ENCODE data around the gene KHDC4.

The KHDC4 gene

DNA sequence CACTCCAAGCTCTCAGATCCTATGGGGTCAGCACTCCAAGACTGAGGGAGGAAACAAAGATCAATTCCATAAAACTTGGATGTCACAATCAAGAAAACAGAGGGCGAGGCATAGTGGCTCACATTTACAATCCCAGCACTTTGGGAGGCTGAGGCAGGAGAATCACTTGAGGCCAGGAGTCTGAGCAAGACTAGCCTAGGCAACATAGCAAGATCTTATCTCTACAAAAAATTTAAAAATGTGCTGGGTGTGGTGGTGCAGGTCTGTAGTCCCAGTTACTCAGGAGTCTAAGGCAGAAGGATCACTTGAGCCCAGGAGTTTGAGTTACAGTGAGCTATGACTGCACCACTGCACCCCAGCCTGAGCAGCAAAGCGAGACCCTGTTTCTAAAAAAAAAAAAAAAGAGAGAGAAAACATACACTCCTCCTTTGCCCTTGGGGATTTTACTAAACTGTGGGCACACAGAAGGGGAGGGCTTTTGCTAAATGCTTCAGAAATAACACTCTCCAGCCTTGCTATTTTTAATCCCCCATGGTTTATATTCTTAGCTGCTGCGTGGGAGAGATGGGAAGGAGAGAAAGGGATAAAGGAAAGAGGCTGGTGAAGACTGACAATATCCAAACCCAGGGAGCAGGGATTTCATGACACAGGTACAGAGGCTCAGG, 26.0 kb upstream of the KHDC4 start:
- DNase-seq (ENCODE audit: insufficient read length, low spot score) (no peak), FAIRE-seq (no peak)

DNA sequence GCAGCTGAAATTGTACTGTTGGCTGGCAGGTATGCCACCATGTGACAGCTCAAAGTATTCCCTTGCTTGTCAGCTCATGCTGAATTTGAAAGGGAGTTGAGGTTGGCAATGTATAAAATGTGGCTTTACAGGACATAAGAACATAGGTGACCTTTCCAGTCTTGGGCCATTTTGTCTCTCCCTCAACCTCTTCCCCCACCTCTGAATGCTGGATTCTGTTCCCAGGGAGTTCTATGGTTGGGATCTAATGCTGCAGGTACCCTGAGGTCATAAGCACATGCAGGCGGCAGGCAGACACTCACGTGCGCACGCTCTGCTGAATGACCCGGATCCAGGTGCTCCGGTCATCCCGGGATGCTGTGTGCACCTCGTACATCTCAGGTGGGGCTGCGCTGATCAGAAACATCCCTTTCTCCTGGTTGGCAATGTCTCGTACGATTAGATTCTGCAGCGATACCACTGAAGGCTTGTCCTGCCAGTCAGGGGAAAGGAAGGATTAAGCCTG, 23.2 kb upstream of the KHDC4 start:
- FAIRE-seq, result no peak
- no peak for DNase-seq (ENCODE audit: insufficient read length, low spot score)
- TF ChIP-seq, protein P1, sequence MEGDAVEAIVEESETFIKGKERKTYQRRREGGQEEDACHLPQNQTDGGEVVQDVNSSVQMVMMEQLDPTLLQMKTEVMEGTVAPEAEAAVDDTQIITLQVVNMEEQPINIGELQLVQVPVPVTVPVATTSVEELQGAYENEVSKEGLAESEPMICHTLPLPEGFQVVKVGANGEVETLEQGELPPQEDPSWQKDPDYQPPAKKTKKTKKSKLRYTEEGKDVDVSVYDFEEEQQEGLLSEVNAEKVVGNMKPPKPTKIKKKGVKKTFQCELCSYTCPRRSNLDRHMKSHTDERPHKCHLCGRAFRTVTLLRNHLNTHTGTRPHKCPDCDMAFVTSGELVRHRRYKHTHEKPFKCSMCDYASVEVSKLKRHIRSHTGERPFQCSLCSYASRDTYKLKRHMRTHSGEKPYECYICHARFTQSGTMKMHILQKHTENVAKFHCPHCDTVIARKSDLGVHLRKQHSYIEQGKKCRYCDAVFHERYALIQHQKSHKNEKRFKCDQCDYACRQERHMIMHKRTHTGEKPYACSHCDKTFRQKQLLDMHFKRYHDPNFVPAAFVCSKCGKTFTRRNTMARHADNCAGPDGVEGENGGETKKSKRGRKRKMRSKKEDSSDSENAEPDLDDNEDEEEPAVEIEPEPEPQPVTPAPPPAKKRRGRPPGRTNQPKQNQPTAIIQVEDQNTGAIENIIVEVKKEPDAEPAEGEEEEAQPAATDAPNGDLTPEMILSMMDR (IDR thresholded peaks at IDR 0.05; ENCODE audit: insufficient read depth, missing control alignments), result no peak

More for the DNA sequence above, 26.0 kb upstream of the KHDC4 start:
- TF ChIP-seq, protein P1 (IDR thresholded peaks at IDR 0.05; ENCODE audit: insufficient read depth, missing control alignments), result no peak

DNA sequence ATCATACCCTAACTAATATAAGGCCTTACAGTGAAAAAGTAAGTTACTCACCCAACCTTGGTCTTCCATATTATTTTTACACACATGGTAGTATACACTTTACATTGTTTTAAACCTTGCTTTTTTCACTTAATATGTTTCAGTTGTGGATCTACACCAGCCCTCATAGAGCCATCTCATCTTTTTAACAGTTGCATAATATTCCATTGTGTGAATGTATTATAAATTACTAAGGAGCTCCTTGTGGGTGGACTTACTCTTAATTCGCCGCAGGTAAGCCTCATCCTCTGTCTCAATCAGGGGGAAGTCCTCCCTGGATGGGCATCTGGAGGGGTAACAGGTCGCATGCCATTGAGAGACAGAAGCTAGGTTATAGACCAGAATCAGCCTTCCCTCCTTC, 20.4 kb upstream of the KHDC4 start:
- DNase-seq (ENCODE audit: insufficient read length, low spot score) (no peak), FAIRE-seq (no peak)
- TF ChIP-seq, protein P1 (IDR thresholded peaks at IDR 0.05; ENCODE audit: insufficient read depth, missing control alignments), result no peak

DNA sequence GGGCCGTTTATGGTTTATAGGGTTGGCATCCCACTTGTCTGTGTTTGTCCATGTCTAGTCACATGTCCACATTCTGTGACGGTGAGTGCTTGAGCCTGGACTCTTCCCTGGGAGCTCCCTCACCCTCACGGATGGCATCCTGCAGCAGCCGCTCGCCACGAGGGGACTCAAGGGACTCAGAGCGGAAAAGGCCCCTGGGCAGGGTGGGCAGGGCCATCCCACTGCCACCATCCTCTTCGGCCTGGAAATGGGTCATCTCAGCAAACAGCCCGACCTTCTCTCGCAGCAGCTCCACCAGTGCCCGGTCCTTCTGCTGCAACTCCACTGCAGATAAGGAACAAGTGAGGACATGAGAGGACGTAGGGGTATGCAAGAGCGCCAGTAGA, 18.3 kb upstream of the KHDC4 start:
- DNase-seq (ENCODE audit: insufficient read length, low spot score) (no peak), FAIRE-seq (no peak)
- TF ChIP-seq, protein P1 (IDR thresholded peaks at IDR 0.05; ENCODE audit: insufficient read depth, missing control alignments), result no peak

DNA sequence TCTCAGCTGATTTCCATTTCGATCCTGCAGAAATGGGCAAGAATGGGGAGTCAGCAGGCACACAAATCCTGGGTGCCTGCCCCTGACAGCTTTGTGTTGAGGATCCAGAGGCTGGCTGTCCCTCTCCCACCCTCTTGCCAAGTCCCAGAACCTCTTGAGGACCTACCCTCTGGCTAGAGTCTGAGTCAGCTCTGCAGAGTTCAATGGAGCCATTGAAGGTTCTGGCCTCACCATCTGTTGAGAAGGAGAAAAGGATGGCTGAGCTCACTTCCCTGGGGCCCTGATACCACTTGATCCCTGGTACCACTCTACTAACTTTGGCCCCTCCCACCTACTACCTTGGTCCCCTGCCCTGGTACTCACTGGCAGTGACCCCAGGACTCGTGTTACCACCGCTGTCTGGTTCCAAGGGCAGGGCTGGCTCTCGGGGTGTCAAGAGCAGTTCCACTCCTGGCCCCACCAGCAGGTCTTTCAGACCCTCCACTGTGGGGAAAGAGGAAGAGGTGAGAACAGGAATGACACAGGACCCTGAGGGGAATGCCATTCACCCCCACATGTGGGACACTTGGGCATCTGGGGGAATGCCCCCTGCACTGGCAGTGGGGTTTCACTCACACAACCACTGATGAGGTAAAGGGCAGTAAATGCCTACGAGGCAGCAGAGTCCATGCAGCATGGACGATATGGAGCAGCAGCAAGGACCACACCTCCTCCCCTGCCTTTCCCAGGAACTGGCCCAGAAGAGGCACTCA, 17.7 kb upstream of the KHDC4 start:
- FAIRE-seq (no peak), DNase-seq (ENCODE audit: insufficient read length, low spot score) (no peak)
- TF ChIP-seq, protein P1 (IDR thresholded peaks at IDR 0.05; ENCODE audit: insufficient read depth, missing control alignments), result no peak

DNA sequence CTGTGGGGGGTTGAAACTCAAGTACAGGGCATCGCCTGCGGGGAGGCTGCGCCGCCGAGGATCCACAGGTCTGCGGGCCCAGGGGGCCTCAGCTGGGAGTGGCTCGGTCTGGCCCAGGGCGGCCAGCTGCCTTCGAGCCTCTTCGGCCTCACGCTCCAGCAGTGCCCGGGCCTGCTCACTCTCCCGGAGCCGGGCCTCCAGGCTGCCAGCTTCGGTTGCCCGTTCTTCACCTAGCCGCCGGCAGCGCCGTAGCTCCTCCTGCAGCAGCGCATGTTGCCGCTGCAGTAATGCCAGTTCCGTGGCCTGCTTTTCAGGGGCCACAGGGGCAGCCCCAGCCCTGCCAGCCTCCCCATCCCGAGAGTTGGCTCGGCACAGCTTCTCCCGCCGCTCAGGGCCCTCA, 16.6 kb upstream of the KHDC4 start:
- TF ChIP-seq, protein P1 (IDR thresholded peaks at IDR 0.05; ENCODE audit: insufficient read depth, missing control alignments), result no peak
- DNase-seq (ENCODE audit: insufficient read length, low spot score) (no peak), FAIRE-seq (no peak)

DNA sequence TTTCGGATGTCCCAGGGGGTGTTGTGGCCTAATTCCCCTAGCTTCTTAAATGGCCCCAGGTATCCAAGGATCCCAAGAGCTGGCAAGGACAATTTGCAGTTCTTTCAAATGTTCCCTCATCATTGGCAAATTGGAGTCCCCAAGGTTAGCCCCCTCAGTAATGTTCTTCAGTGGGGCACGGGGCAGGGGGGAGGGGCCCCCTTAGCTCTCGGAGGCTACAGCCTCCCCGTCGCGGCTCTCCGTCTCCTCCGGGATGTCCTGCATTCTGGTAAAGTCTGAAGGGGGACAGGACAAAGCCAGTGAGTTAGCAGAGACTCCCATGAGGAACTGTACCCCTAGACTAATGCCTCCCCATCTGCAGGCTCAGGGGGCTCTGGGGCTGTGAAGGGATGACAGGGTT, 13.5 kb upstream of the KHDC4 start:
- FAIRE-seq (no peak), DNase-seq (ENCODE audit: insufficient read length, low spot score) (no peak)
- TF ChIP-seq, protein P1 (IDR thresholded peaks at IDR 0.05; ENCODE audit: insufficient read depth, missing control alignments), result no peak

All from D721Med (cell line).